Epithelial cell of proximal tubule (primary cell): ENCODE measurements around the gene GMPPA. TPM values are rescaled to one million over a fixed set of nuclear protein-coding genes. Genes with fewer than 3 reads are reported as not detected.

Experiments used
- DNase-seq: peaks from one replicate; pipeline ENCODE4 v3.0.0-alpha.2; 2011; ENCODE audit warnings: low read depth
- H3K4me3 ChIP-seq: 2 replicates; pipeline ENCODE4 v1.5.1; 2011; ENCODE audit warnings: low read depth, mild to moderate bottlenecking, low read length
- total RNA-seq: library from RNA; depleted of rRNA; stranded (reverse); fragments of >200 nt; gene quantifications from 2 replicates; pipeline ENCODE4 v1.2.3, GENCODE V29; 2015
- TF ChIP-seq, protein P1 (sequence below): conservative IDR thresholded peaks from 2 replicates; pipeline ENCODE4 v1.5.1; 2012; ENCODE audit warnings: low read depth, mild to moderate bottlenecking, low read length

GMPPA gene
- 27.2 and 35.3 TPM in 2 replicates for total RNA-seq

DNA sequence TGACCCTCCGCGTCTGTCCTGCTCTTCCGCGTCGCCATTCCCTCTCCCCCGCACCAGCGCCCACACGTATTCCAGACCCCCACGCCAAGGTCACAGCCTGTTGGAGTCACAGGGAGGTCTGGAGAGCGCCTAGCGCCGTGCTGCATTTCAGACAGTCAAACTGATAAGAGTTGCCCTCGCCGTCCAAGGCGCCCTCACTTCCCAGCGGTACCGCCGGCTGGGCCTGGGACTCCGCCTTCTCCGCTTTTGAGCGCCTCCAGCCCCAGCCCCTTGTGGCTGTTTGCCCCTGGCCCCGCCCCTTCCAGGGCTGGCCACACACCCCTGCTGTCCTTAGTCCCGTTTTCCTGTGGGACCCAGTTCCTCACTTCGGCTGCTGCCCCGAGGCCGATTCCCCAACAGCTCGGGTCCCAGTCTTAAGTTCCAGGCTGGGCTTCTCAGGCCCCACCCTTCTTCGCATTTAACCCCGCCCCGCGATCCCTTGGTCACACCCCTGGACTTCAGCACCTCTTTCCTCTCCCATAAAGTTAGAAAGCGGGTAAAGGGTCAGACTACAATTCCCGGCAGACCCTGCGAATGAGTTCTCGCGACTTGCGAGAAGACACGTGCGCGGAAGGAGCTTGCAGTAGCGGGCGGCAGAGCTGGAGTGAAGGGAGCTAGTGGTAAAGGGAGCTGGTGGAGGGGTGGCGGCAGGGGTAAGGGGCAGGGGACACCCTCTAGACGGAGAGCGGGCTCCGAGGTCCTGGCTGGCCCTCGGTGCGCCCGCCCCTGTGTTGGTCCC is at the start of gene GMPPA:
Gene GMPPA, plus strand, starts transcription at position 612 of the 778 bp plus-strand sequence. CDS start 1,085 bp downstream, outside the sequence.
- peak; percentile 94 for DNase-seq
- TF ChIP-seq, protein P1, sequence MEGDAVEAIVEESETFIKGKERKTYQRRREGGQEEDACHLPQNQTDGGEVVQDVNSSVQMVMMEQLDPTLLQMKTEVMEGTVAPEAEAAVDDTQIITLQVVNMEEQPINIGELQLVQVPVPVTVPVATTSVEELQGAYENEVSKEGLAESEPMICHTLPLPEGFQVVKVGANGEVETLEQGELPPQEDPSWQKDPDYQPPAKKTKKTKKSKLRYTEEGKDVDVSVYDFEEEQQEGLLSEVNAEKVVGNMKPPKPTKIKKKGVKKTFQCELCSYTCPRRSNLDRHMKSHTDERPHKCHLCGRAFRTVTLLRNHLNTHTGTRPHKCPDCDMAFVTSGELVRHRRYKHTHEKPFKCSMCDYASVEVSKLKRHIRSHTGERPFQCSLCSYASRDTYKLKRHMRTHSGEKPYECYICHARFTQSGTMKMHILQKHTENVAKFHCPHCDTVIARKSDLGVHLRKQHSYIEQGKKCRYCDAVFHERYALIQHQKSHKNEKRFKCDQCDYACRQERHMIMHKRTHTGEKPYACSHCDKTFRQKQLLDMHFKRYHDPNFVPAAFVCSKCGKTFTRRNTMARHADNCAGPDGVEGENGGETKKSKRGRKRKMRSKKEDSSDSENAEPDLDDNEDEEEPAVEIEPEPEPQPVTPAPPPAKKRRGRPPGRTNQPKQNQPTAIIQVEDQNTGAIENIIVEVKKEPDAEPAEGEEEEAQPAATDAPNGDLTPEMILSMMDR: no peak
- H3K4me3 ChIP-seq: peak within 1 kb of the TSS; percentile 74

DNA sequence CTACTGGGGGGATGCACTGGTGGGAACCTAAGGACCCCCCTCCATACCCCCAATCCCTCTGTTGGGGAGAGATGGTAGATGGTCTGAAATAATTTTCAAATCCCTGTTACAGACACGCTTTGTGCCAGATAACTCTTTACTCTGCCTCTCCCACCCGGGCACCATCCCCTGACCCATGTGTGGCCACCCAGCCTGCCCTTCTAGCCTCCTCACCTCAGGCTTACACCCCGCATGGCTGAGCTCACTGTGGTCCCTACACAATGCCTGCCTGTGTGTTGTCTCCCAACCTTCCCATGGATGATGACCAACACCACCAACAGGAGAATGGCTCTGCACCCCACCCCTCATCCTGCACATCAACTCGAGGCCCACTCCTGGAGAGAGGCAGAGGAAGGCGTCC is 49.1 kb upstream of the GMPPA start:
- no peak overlapping the region for H3K4me3 ChIP-seq
- TF ChIP-seq, protein P1: no peak
- no peak for DNase-seq

DNA sequence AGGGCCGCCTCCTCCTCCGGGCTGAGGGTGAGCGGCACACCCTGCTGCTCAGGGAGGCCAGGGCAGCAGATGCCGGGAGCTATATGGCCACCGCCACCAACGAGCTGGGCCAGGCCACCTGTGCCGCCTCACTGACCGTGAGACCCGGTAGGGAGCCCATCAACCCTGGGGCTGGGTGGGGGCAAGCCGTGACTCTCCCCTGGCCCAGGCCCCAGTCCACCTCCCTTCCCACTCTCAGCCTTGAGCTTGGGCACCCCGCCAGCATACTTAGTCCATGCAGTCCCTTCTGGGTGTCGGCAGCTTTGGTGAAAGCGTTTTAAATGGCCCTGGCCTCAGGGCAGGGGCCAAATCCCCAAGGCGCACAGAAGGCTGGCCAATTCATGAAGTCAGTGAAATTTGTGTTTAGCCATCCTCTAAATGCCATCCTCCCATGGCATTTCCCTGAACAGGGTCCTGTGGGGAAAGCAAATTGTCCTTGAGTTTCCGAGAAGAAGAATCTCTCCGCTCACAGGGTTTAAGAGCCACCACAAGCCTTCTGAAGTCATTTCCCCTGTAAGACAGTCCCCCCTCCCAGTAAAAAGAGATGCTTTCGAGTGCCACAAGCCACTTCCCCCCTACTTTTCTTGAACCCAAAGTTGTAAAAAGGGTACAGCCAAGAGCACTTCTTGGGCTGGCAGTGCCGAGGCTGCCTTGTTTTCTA is 46.9 kb upstream of the GMPPA start:
- no peak for DNase-seq
- H3K4me3 ChIP-seq: no peak overlapping the region
- TF ChIP-seq, protein P1: no peak

DNA sequence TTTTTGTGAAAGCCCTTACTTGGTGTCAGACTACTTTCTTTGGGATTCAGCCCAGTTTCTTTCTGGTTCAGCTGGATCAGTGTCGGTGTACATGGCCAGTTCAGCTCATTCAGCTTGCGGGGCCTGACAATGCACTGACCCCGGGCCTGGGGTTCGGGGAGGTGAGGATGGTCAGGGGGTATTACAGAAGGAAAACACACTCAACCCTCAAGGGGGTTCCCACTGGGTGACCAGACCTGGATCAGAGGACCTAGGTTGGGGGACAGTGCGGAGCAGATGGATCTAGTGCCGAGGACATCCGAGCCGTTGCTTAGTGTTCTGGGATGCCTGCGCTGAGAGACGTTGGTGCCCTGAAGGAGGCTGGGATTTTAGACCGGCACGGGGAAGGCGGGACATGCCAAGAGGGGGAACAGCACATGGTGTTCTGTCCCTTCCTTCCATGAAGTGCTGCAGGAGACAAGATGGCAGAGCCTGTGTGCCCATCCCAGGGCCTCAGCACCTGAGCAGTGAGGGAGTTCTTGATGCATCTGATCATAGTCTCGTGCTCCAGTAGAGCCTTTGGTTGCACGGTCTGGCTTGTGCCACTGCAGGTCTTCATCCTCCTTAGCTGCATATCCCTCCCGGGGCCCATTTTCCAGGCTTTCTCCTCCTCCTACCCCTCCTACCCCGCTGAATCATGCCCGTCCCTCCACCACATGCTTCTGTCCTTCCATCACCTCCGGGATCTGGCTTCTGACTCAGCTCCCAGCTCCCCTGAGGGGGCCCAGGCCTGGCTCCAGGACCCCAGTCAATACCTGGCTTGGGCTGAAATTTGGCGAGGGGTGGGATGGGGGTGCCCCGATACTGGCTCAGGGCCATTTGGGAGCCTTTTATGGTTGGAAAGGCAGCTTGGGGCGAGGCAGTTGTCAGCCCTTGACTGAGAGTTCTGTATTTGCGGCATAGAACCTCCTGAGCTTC is 46.1 kb upstream of the GMPPA start:
- H3K4me3 ChIP-seq: no peak overlapping the region
- TF ChIP-seq, protein P1: no peak
- no peak for DNase-seq

DNA sequence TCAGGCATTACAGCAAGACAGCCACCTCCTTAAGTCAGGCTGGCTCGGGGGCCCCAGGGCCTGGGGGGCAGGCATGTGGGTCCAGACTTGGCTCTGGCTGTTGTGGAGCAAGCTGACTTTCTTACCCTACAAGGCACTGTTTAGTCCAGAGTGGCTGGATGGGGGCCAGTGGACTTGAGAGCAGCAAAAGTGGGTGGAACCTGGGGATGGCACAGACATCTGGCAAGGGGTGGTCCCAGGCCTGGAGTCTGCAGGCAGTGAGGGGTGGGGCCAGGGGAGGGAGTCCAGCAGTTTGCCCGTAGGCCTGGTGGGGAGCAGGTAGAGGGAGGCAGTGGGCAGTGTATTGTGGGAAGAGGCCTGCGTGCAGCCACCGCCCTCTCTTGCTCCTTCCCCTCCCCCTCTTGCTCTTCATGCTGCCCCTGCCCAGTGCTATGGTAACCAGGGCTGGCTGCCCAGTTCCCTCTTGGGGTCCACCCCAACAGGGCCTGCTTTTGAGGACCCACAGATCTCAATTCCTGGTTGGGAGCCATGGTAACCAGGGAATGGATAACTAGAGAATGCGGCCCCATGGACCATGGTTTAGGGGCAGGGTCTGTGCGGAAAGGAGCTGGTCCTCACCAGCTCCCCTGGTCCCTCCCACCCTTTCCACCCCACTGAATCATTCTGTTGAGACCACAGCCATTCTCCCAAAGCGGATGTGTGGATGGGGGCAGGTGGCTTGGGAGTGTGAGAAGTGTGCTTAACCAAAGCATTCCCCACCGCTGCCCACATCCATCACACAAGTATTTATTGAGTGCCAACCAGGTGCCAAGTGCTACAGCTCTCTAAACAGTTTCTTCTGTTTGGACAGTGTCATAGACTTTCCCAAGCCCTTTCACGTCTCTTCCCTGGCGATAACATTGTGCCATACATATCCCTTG is 44.8 kb upstream of the GMPPA start:
- no peak overlapping the region for H3K4me3 ChIP-seq
- no peak for DNase-seq
- TF ChIP-seq, protein P1: no peak

DNA sequence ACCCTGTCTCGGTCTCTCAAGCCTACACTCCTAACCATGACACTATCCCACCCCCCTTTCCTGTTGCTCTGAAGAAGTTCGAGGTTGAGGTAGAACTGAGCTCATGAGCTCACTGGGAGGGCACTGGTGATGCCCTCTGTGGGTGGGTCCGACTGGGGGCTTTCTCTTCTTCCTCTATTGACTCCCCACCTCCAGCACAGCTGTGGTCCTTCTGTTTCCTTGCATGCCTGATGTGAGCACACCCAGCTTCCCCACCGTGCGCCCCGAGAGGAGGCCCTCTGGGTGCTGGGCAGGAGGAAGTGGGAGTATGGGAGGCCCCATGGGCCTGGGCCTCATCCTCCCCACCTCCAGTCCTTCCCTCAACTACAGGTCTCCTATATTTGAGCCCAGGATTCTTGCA is 43.1 kb upstream of the GMPPA start:
- H3K4me3 ChIP-seq: no peak overlapping the region
- TF ChIP-seq, protein P1: no peak
- DNase-seq: no peak
